Pons (tissue), 1 donor: ENCODE measurements around the gene TDRD1.
A peak's percentile ranks its signal among the peaks of the same experiment; 100 is the strongest.
"Not testable (repeated sequence)": the region's sequence is repeated elsewhere in the genome, so short reads cannot be mapped to it uniquely, and the experiment has no call there.

ENCODE experiments used
- DNase-seq: peaks from one replicate; pipeline ENCODE4 v3.0.0-alpha.2; 2016; ENCODE audit warnings: low spot score

Gene TDRD1, protein sequence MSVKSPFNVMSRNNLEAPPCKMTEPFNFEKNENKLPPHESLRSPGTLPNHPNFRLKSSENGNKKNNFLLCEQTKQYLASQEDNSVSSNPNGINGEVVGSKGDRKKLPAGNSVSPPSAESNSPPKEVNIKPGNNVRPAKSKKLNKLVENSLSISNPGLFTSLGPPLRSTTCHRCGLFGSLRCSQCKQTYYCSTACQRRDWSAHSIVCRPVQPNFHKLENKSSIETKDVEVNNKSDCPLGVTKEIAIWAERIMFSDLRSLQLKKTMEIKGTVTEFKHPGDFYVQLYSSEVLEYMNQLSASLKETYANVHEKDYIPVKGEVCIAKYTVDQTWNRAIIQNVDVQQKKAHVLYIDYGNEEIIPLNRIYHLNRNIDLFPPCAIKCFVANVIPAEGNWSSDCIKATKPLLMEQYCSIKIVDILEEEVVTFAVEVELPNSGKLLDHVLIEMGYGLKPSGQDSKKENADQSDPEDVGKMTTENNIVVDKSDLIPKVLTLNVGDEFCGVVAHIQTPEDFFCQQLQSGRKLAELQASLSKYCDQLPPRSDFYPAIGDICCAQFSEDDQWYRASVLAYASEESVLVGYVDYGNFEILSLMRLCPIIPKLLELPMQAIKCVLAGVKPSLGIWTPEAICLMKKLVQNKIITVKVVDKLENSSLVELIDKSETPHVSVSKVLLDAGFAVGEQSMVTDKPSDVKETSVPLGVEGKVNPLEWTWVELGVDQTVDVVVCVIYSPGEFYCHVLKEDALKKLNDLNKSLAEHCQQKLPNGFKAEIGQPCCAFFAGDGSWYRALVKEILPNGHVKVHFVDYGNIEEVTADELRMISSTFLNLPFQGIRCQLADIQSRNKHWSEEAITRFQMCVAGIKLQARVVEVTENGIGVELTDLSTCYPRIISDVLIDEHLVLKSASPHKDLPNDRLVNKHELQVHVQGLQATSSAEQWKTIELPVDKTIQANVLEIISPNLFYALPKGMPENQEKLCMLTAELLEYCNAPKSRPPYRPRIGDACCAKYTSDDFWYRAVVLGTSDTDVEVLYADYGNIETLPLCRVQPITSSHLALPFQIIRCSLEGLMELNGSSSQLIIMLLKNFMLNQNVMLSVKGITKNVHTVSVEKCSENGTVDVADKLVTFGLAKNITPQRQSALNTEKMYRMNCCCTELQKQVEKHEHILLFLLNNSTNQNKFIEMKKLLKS

DNA sequence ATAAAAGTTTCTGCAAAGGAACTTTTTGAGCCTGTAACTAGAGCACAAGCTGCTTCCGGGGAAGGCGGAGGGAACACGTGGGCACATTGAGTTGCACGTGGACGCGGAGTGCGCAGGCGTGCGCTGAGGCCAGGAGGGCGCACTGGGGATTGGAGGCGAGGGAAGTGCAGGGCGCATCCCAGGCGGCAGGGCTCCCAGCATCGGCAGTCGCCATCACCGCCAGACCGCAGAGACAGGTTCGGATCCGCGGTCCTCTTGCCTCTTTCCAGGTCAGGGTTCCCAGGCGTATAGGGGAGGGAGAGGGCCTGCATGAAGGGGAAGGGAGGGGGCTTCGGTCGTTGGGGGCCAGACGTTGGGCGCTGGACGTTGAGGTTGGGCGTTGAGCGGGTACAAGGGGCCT, at the start of gene TDRD1:
Gene TDRD1 (plus strand): TSS at position 206 of the 400 bp plus-strand sequence. CDS start 8,479 bp downstream, outside the sequence.
- DNase-seq = no peak

DNA sequence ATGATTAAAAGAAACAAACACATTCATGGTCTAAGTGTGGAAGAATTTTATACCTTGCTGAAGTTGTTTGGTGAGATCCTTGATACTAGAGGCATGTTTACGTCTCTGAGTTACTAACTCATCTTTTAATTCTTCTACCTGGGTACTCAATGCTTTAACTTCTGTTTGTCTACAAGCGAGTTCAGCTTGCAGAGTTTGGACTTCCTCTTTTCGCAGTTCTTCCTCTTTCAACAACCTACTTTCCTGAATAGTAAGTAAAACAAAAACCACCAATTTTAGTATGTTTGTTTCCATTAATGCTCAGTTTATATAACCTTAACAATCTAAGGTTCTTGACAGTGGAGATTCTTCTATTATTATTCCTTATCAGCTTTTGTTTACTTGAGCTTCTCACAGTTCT, 48.1 kb upstream of the TDRD1 start:
- peak; percentile 53 for DNase-seq

DNA sequence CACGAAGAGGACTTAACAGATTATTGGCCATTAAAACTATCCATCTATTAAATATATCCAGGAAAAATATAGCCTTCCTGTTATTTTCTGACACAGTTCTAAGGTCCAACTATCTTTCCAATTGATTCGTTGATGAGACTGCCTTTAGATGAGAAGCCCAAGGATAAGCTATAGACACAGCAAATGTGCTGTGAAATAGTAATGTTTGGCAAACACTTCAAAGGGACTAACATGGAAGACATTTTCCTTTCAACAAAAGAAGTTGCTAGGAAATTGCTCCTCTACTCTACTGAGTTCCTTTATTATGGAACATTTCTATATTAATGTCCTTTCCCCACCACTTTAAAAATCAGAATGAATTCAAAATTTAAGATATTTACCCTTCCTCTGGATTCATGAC, 43.7 kb upstream of the TDRD1 start:
- no peak for DNase-seq

DNA sequence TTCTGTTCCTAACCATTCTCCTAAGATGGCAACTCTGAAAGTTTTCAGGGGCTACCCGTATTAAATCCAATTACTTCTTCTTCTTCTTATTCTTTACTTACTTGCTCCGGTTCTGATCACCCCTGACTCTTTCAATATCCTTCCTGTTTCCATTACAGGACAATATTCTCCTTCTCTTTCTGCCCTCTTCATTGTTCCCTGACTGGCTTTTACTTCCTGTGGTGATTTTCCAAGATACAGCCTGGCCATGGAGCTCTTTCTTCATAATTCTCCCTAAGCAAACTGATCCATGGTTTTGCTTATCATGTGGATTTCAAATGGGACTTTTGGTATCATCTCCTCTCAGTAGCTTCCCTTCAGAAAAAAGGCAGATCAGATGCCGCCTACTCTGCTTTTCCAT, 40.6 kb upstream of the TDRD1 start:
- DNase-seq = no peak

DNA sequence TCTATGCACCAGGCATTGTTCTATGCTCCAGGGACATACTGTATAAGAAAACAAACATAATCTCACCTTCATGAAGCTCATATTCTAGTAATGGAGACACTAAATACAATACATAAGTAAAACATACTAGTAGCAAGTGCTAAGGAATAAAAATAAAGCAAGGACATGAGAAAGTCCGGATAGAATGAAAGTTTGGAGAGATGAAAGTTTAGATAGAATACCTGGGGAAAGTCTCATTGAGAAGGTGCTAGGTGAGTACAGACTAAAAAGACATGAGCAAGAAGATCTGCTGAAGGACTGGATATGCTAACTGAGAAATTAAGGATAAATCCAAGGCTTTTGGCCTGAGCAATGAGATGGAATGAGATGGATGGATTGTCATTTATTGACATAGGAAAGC, 39.1 kb upstream of the TDRD1 start:
- DNase-seq = no peak

DNA sequence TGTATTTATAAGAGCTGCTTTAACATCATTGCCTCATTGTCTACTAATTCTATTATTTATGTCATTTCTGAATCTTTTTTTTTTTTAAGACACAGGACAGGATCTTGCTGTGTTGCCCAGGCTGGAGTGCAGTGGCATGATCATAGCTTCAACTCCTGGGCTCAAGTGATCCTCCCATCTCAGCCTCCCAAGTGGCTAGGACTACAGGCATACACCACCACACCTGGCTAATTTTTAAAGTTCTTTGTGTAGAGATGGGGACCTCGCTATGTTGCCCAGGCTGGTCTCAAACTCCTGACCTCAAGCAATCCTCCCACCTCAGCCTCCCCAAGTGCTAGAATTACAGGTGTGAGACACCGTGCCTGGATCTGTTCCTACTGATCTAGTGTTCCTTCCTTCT, 38.3 kb upstream of the TDRD1 start:
- not testable (repeated sequence) for DNase-seq

DNA sequence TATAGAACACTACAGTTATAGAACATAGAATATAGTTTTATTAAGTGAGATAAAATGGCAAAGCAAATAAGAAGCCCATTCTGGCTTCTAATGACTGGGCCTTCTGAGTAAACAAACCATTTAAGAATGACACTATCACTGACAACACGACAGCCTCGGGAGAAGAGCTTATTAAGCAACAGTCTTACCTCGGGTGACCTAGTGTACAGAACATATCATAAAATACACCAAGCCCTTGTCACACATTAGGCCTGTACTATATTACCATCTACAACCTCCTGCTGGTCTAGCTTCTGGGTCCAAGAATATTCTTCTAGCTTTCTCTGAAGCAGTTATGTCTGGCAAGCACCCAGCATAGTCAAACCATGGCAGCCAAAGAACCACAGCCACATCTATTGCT, 37.1 kb upstream of the TDRD1 start:
- DNase-seq = no peak

DNA sequence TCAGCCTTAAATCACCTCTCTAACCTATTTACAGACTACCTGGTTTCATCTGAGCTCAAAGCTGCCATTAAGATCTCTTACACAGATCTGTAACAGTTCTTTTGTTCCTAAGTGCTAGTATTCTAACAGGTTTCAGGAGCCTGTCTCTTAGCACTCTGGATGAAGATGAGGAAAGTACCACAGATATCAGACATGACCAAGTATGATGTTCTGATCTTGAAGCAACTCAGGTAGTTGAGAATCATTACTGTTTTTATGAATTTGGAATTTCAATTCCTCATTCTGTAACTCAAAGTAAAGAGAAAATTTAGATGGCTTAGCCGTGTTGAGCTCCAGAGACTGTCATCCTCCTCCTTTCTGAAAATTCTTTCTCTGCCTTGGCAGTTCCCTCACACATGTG, 36.0 kb upstream of the TDRD1 start:
- DNase-seq = no peak

DNA sequence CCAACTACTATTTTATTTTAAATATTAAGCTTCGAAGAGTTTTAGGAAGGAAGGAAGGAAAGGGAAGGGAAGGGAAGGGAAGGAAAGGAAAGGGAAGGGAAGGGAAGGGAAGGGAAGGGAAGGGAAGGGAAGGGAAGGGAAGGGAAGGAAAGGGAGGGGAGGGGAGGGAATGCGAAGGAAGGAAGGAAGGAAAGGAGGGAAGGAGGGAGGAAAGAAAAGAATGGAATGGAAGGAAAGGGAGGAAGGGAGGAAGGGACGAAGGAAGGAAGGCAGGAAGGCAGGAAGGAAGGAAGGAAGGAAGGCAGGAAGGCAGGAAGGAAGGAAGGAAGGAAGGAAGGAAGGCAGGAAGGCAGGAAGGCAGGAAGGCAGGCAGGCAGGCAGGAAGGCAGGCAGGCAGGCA, 29.7 kb upstream of the TDRD1 start:
- DNase-seq = not testable (repeated sequence)

DNA sequence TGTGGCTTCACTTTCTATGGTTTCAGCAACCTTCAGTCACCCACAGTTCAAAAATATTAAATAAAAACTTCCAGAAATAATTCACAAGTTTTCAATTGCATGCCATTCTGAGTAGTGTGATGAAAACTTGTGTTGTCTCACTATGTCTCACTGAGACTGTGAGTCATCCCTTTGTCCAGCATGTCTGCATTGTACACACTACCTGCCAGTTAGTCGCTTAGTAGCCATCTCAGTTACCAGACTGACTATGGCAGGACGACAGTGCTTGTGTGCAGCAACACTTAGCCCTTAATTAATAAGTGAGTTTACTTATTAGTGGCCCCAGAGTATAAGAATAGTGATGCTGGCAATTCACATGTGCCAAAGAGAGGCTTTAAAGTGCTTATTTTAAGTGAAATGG, 27.7 kb upstream of the TDRD1 start:
- no peak for DNase-seq

DNA sequence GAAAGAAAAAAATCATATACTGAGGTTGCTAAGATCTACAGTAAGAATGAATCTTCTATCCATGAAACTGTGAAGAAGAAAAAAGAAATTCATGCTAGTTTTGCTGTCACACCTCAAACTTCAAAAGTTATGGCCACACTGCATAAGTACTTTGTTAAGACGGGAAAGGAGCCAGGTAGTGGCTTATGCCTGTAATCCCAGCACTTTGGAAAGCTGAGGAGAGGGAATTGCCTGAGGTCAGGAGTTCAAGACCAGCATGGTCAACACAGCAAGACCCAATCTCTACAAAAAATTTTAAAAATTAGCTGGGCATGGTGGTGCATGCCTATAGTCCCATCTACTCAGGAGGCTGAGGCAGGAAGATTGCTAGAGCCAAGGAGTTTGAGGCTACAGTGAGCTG, 27.3 kb upstream of the TDRD1 start:
- DNase-seq = no peak

DNA sequence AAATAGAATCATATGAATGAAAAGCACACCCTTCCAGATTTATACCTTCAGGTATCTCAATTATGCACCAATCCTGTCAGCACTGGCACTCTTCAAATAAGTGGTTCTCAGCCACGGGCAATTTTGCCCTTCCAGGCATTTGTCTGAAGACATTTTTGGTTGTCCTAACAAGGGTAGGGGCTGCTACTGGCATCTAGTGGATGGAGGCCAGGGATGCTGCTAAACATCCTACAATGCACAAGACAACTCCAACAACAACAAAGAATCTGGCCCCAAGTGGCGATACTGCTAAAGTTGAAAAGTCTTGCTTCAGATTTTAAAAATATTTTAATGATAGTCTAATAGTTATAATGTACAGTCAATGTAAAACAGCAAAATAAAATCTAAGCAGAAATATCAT, 21.2 kb upstream of the TDRD1 start:
- no peak for DNase-seq

DNA sequence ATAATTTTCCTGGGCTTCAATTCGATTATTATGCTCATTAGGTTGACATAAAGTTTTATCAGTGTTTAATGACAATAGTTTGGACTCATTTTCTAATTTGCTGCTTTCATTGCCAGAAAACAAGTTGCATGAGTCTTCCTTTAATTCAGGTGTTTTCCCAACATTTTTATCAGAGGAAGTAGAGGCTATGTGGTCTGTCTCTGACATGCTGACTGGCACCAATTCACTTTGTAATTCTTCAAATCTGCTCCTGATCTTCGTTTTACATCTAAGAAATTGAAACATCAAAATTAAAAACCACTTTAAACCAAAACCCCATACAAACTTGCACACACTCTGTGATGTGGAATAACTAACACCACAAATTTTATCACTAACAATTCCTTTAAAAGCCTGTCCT, 16.1 kb upstream of the TDRD1 start:
- DNase-seq = no peak

DNA sequence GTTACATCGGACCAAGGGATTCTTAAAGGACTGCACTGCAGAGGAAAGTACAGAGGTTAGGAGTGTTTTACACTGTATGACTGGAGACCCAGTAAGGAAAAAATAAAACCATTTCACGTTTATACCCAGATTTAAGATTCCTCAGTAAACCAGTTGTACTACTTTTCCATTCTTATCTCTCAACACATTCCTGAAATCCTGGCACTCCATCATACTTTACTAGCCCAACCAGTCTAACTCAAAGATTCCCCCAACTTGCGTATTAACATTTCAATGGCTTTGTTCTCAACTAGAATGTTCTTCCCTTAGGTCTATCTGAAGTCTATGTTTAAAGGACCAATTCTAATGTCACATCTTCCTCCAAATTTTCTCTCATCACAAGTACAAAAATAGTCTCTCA, 13.1 kb upstream of the TDRD1 start:
- no peak for DNase-seq

DNA sequence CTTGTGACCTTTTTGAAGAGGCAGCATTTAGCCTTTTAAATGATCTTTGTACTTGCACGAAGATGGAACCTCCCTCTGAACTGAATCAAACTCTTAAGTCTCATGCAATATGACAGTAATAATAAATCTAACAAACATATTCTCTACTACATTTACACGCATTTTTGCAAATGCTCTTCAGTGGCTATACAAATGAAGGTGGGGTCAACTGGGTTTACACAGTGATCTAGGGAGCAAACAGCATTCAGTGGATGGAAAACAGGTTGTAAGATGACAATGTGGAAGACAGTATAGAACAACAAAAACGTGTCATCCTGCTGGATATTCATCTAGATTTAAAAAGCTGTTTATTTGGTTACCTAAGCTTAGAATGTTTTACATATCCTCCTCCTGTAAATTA, 12.7 kb upstream of the TDRD1 start:
- no peak for DNase-seq

DNA sequence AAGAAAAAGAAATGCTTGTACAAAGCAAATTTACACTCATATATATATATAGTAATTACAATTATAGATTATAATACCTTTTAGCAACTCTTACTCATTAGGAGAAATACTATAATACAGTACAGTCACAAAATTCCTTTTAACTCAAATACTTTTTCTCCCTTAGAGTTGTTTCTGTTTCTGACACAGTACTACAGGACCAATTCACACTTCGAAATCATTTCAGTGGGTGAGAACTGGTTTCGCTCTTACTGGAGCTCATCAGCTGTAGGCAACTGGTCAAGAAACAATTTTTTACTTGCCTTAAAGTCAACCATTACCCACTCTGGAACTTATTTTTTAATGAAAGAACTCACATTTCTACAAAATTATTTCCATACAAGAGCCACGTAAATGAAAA, 11.2 kb upstream of the TDRD1 start:
- DNase-seq = no peak

DNA sequence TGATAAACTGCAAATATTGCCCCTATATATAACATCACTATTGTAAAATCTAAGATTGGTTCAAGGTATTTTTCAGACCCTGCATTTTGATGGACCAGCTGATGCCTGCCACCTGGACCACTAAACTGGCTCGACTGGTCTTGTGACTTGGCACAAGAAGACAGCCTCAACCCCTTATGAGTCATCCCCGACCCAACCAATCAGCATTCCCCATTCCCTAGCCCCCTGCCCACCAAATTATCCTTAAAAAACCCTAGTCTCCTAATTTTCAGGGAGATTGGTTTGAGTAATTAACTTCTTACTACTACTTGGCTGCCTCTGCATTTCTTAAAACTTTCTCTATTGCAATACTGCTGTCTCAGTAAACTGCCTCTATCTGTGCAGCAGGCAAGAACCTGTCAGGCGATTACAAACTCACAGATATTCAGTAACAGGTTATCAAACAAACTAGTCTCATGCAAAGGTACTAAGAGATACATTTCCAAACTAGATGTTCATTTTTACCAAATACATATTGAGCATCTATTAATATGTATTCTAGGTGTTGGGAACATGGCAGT, 10.6 kb upstream of the TDRD1 start:
- no peak for DNase-seq

DNA sequence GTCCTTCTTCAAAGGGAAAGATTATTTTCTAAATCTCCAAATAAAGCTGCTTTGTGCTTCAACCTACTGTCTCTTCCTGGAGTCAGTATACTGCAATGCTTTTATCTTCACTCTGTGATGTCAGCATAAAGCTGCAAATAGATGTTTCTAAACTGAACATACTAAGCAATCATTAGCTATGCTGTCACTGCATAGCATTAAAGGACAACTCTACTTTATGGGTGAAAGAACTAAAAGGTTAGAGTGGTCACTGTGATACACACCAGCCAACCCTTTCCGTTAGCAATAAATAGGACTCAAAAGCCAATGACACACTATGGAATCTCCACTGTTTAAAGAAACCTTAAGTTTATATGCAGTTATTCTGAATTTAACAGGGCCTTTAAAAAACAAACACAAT, 6.9 kb upstream of the TDRD1 start:
- DNase-seq = peak; percentile 35

DNA sequence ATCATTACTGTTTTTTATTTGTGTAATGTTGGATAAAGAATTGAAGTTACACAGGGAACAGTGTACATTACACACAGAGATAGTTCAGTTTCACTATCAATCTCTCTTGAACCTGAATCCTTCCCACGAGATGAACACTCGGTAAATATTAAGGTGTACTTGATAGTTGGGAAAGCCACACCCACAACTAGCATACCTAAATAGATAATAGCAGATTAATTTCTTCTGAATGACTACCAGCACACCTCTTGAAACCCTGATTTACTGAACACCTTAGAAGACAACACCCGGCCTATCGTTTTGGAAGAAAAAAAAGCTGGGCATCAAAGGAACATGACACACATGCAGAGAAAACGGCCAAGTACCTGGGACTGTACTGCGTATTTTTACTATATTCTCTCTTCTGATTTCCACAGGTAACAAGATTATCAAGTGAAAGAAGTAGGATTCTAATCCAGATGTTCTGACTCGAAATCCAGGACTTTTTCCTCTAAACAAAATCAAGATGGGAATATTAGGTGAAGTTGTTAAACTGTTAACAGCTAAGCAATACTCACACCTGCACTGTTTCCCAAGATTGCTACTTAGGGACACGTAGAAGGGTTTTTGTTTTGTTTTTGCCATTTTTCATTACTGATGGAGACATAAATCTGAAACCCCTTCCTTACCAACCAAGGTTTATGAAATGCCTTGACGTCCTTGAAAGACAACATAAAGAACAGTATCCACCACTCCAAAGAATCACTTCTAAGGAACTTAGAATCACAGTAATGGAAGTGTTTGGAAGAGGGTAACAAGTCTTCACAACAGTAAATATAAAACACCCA, 6.2 kb upstream of the TDRD1 start:
- peak; percentile 41 for DNase-seq

DNA sequence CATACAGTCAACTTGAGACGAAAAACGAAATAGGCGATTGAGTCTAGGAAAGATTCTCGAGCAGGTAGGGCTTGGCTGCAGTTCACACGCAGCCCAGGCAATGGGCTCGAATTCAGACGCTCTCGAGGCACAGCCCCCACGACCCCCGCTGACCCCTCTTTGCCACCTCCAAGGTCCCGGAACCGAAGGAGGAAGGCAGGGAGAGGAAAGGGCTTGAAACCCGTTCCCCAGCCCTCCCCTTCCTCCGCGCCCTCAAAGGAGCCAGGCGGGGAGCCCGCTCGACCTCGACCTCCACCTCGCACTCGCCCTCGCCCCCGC, 5.6 kb upstream of the TDRD1 start:
- no peak for DNase-seq

DNA sequence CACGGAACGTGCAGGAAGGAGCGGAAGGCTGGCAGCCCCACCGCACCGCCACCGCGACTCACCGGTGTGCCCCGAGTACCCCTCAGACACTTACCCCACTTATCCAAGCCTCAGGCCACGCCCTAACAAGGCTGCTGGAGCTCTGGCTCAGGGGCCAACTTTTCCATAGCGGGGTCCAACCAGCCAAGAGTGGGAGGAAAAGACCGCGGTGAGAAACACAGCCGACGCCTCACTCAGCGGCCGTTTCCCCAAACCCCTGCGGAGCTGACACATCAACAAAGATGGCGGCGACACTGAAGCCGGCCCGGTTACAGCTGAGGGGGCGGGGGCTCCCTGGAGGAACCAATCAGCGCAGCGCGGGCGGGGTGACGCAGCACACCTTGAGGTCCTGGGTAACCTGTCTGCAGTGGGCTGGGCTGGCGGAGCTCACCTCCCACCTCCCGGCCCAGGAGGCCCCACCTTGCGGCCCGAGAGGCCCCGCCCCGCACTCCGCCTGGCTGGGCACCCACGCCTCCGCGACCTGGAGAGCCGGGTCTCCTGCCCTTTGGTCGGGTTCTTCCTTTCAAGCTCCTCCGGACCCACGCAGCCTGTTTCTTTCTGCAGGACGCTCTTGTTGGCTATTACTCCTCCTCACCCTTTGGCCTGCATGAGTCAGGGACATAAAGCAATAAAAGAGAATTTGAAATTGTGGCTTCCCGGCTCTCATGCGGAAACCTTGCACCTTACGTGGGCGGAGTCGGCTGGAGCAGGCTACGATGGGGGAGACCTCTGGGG, 5.0 kb upstream of the TDRD1 start, which contains the start of gene CCDC186:
Gene CCDC186 (minus strand): TSS at position 283 of the 774 bp plus-strand sequence. CDS start 10,935 bp downstream, outside the sequence.
- DNase-seq = peak; percentile 86
